ENCODE data around the gene WDR26.
"Not testable (repeated sequence)": the region's sequence is repeated elsewhere in the genome, so short reads cannot be mapped to it uniquely, and the experiment has no call there.

The WDR26 gene

GRCh38 chr1:224343679-224344078 lies 90.9 kb downstream of the WDR26 start:
- DNase-seq, result no peak

GRCh38 chr1:224340453-224341384 lies 93.9 kb downstream of the WDR26 start:
- DNase-seq, result not testable (repeated sequence)

GRCh38 chr1:224339442-224340033 lies 95.1 kb downstream of the WDR26 start:
- no peak for DNase-seq

- DNase-seq, result no peak
Observed at GRCh38 chr1:224338150-224338838, 96.3 kb downstream of the WDR26 start.
